HK-2 (cell line): ENCODE results near the gene ROCK2.
"Not testable (repeated sequence)": the region's sequence is repeated elsewhere in the genome, so short reads cannot be mapped to it uniquely, and the experiment has no call there.

Experiments used
- DNase-seq: peaks from one replicate; pipeline ENCODE4 v3.0.0-alpha.2; 2018; ENCODE audit not compliant: unreplicated experiment

The ROCK2 gene

DNA sequence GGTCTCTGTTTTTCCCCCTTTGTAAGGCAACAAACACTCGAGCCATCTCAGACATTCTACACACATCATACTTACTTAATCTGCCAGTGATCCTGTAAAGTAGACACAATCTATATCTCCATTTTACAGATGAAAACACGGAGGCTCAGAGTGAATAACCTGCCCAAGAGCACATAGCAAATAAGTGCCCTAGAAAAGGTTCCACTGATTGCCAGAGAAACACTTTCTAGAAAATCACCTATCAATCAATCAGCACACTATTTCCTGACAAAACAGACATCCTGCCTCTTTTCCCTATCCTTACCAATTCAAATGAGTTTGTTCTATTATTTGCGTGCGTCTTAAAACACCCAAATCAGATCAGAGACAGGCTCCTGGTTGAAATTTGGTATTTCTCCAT is 165.2 kb downstream of the ROCK2 start:
- DNase-seq = no peak

GRCh38 chr2:11177871-11178690 is 166.4 kb downstream of the ROCK2 start:
- no peak for DNase-seq

DNA sequence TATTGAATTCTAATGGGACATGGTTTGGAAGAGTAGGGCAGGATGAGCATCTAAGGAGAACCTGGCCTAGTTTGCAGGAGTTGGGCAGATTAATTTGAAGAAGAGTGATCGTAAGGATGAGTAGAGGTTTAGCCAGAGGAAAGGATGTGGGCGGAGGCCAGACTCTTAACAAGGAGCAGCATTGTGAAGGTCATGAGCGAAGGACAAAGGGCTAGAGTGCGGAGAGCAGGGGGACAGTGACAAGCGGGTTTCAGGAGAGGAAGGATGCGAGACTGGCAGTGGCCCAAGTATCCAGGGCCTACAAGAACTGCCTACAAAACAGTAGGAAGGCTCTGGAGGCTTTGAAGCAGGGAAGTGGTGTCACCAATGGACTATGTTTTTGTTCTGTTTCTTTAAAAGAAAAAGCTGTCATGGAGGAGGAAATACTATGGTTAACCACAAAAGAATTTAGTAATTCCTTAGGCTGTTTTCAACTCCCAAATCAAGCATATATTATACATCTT is 169.1 kb downstream of the ROCK2 start:
- DNase-seq = no peak

DNA sequence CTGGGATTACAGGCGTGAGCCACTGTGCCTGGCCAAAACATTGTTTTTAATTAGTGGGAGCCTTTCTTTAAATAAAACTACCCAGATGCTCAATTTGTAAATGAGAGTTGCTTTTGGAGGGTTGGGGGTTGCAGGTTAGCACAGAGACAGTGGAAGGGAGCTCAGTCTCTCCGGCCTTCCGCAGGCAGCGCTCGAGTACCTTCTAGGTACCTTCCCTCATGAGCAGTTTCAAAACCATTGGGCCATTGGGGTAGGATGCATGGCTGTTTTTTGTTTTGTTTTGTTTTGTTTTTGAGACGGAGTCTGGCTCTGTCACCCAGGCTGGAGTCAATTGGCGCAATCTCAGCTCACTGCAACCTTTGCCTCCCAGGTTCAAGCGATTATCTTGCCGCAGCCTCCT is 170.2 kb downstream of the ROCK2 start:
- no peak for DNase-seq

DNA sequence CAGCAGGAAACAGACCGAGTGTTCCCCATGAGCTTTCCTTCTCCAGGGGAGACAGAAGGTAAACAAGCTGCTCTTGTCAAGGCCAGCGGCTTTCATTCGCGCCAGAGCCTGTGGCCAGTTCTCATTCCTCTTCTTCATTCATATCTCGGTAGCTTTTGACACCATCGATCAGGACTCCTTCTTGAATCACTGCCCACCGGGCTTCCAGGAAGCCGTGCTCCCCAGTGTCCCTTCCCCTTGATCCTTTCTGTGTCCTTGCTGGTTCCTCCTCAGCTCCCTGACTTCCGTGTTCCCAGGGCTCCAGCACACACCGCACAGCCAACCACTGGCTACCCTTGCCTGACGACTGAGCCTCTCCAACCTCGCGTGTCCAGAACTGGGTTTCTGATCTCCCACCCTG is 175.1 kb downstream of the ROCK2 start:
- no peak for DNase-seq

DNA sequence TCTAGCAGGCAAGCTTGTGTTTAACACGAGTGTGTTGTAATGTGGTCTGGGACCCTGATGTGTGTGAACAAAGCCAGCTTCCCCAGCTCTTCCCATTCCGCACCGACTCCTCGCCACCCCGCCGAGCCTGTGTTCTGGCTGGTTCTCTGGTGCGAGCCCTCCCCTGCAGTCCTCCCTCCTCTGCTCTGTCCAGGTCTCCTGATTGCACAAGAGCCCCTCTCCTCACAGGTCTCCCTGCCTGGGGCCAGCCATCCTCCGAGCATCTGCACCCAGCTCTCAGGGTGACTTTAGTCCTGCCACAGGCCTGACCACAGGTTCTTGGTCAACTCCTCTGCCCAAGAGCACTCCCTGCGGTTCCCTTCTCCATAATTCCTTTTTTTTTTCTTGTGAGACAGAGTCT is 175.9 kb downstream of the ROCK2 start:
- DNase-seq = no peak

DNA sequence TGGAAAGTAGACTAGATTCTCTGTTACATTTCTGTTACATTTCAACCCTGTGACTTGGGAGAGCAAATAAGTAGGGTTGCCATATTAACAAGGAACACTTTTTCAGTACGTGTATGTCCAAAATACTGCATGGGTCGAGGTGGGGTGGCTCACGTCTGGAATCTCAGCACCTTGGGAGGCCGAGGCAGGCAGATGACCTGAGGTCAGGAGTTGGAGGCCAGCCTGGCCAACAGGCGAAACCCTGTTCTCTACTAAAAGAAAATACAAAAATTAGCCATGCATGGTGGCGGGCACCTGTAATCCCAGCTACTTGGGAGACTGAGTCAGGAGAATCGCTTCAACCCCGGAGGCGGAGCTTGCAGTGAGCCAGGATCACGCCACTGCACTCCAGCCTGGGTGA is 178.0 kb downstream of the ROCK2 start:
- DNase-seq = no peak

- not testable (repeated sequence) for DNase-seq
These were observed 179.4 kb downstream of the ROCK2 start for GRCh38 chr2:11165046-11165445.

GRCh38 chr2:11163439-11164317 is 180.8 kb downstream of the ROCK2 start:
- no peak for DNase-seq

GRCh38 chr2:11161747-11162146 is 182.7 kb downstream of the ROCK2 start:
- no peak for DNase-seq

DNA sequence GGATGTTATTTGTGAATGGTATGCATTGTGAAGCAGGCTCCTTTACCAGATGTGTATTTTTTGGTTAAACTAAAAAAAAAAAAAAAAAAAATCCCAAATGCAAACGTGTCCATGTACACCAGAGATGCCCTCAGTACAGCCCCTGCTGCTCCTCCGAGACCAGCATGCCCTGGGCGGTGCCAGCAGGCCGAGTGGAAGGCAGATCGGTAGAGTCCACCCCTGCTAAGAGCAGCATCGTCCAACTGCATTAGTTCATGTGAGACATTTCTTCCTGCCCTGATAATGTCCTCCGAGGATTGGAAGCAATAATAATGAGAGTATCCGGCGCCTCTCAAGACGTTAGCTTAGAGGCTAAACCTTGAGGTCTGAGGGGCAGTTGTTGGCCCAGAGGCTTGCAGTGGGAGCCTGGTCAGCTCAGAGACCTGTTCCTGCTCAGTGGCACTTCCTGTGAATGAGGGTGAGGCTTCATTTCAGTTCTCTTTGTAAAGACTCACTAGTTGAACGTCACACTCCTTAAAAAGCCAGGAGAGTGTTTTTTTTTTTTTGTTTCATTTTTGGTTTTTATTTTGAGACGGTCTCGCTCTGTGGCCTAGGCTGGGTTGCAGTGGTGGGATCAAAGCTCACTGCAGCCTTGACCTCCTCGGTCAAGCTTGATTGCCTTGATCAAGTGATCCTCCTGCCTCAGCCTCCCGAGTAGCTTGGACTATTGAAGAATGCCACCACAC is 183.5 kb downstream of the ROCK2 start:
- DNase-seq = no peak

DNA sequence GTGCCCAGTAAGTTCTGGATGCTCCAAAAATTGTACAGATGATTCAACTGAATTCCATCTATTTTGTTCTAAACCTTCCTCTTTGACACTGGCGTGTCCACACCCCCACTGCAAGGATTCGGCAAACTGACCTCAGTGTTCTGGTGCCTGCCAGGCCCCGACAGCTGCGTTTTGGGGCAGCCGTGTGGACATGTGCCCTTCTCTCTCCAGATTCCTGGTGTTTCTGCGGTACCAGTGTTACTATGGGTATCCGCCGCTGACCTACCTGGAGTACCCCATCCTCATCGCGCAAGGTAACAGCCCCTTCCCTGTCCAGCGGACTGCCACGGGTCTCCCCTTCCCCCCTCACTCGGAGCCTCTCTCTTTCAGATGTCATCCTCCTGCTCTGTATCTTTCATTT is 184.2 kb downstream of the ROCK2 start:
- no peak for DNase-seq

- DNase-seq = no peak
These were observed 184.8 kb downstream of the ROCK2 start for GRCh38 chr2:11159574-11160170.

DNA sequence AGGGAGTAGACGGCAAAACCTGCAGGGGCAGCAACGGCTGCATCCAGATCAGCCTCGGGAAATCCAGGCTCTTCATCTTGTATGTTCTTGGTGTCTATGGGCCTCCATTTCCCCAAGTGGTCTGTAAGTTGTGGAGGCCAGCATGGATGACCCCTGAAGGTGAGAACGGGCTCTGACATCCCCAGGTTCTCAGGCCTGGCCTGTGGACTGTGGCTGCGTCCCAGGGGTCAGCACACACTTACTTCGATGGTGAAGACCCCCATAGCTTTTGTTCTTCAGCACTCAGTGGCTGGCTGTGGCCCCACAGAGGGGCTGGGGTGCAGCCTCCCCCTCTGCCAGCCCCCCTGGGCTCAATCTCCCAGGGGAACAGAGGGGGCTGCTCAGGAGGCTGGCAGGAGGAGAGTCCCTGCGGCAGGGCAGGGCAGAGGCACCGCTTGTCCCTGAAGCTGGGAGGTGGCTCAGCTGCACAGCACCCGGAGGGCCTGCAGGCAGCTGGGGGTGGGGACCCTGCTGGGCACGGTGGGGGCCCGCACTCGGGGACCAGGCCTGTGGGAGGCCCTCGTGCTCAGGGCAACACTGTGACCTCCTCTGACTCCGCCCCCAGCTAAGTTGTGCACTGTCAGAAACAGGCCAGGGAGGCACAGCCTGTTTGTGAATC is 185.4 kb downstream of the ROCK2 start:
- DNase-seq = no peak

DNA sequence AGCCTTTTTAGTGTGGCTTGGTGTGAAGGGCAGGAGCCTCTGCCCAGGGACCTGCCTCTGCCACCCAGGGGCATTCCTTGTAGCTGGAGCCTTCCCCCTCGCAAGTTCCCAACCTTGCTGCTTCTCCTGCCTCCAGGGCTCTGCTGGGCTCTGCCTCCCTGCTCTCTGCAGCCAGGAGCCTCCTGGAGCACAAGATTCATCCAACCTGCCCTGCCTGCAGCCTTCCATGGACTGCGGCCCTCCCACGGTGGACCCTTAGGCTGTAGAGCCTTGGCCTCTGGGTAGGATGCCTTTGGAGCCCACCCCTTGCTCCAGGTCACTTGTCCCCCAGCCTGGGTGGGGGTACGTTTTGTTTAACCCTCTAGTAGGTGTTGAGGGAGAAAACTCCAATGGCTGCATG is 186.7 kb downstream of the ROCK2 start:
- no peak for DNase-seq

GRCh38 chr2:11157296-11157695 is 187.1 kb downstream of the ROCK2 start:
- DNase-seq = no peak

DNA sequence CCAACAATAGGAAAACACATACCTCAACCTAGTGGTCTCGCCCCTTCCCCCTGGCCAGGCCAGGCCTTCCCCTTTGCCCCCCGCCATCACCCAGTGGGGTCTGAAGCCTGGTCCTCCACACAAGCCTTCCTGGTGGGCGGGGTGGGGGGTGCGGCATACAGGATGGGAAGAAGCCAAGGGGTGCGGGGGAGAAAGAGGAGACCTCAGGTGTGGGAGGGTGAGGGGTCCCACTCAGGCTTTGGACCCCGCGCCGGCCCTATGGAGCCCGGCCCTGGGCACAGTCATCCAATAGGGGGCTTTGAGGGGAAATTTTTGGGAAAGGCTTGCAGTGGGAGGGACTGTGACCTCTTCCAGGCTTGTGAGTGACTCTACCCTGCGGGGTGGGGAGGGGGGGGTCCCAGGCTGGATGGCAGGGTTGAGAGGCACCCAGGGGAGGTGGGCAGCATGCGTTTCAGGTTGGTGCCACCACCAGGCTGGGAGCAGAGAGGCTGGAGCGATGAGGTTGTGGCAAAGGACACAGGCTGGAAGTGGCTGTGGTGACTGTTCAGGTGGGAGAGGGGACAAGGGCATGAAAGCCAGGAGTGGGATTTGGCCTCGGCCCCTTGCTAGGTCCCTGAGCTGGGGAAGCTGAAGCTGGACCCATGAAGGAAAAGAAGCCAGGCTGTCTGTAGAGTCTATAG is 187.9 kb downstream of the ROCK2 start:
- DNase-seq = no peak

- DNase-seq = no peak
These were observed 188.9 kb downstream of the ROCK2 start, which contains the start of gene SLC66A3 for GRCh38 chr2:11155381-11156035. SLC66A3 (plus strand) TSS chr2:11155467; CDS start chr2:11155547, 80 bp downstream.

GRCh38 chr2:11154923-11155380 is 189.5 kb downstream of the ROCK2 start:
- peak; percentile 99 for DNase-seq
